Activated CD4-positive, alpha-beta T cell treated with anti-CD3 and anti-CD28 coated beads, Interleukin-2, amount 50 U/mL, for 1 hour (primary cell): ENCODE results near the gene KRTAP5-11.
A peak's percentile ranks its signal among the peaks of the same experiment; 100 is the strongest.
"Not testable (repeated sequence)": the region's sequence is repeated elsewhere in the genome, so short reads cannot be mapped to it uniquely, and the experiment has no call there.

Experiments used
- DNase-seq: peaks from one replicate; pipeline ENCODE4 v3.0.0-alpha.2; 2020

Gene KRTAP5-11, protein sequence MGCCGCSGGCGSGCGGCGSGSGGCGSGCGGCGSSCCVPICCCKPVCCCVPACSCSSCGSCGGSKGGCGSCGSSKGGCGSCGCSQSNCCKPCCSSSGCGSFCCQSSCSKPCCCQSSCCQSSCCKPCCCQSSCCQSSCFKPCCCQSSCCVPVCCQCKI

DNA sequence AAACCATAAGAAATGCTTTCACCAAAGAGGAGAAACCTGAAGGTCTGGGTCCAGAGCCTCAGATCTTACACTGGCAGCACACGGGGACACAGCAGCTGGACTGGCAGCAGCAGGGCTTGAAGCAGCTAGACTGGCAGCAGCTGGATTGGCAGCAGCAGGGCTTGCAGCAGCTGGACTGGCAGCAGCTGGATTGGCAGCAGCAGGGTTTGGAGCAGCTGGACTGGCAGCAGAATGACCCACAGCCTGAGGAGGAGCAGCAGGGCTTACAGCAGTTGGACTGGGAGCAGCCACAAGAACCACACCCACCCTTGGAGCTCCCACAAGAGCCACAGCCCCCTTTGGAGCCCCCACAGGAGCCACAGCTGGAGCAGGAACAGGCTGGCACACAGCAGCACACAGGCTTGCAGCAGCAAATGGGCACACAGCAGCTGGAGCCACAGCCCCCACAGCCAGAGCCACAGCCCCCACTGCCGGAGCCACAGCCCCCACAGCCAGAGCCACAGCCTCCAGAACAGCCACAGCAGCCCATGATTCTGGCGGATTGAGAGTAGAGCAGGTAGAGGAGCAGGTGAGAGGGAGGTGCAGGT lies at the start of gene KRTAP5-11:
KRTAP5-11 (minus strand) TSS at position 567 of the 587 bp plus-strand sequence; CDS start at position 529, 38 bp downstream.
- DNase-seq = no peak

GRCh38 chr11:71631551-71631950 lies 48.9 kb upstream of the KRTAP5-11 start:
- DNase-seq = not testable (repeated sequence)

DNA sequence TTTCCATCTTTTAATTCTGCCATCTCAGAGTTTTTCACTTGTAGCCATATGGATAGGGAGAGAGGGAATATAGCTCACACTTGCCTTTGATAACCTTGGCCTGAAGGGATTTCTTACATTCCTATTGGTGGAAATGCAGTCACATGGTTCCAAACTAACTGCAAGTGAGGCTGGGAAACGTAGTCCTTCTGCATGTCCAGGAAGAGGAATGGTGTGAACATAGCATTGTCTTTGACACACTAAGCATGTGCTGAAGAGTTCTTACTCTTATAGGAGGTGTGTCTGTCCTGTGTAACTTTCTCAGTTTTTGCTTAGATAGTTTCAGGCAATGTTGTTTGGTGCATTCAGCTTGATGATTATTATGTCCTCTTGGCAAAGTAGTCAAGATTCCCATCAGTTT lies 47.4 kb upstream of the KRTAP5-11 start:
- not testable (repeated sequence) for DNase-seq

DNA sequence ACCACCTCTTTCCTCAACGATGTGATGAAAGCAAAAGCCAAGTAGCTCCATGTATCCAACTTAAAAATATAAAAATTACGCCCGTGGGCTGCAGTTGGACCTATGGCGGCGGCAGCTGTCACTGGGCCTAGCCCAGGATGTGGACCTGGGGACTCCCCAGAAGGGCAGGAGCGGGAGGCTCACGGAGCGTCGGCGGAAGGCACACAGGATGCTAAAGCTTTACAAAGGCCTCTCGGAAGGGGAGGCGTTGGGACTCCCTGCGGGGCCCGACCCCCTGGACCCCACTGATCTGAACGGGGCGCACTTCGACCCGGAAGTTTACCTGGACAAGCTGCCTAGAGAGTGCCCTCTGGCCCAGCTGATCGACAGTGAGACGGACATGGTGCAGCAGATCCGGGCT lies 46.3 kb upstream of the KRTAP5-11 start:
- not testable (repeated sequence) for DNase-seq

GRCh38 chr11:71623226-71623625 lies 40.6 kb upstream of the KRTAP5-11 start:
- not testable (repeated sequence) for DNase-seq

DNA sequence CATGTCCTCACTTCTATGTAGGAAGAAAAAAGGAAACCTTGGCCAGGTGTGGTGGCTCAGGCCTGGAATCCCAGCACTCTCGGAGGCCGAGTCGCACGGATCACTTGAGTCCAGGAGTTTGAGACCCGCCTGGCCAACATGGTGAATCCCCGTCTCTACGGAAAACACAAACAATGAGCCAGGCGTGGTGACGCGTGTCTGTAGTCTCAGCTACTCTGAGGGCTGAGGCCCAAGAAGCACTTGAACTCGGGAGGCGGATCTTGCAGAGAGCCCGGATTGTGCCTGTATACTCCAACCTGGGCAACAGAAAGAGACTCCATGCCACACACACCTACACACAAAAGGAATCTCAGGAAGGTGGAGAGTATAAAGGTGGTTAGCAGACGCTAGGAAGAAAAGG lies 39.9 kb upstream of the KRTAP5-11 start:
- DNase-seq = not testable (repeated sequence)

- DNase-seq = not testable (repeated sequence)
Observed at GRCh38 chr11:71615003-71615402, 32.3 kb upstream of the KRTAP5-11 start.

DNA sequence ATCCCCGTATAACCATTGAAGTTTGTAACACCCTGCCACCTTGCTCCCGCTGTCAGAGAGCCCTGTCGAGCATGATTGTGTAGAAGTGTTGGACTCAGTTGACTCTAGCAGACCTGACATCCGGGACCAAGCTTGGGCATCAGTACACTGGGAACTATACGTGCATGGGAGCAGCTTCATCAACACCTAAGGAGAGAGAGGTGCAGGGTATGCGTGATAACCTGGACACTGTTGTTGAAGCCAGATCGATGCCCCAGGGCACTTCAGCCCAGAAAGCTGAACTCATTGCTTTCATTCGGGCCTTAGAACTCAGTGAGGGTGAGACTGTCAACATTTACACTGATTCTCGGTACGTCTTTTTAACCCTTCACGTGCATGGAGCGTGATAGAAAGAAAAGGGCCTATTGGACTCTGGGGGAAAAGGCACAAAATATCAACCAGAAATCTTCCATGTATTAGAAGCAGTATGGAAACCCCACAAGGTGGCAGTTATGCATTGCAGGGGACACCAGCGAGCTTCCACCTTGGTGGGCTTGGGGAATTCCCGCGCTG lies 31.8 kb upstream of the KRTAP5-11 start:
- DNase-seq = not testable (repeated sequence)

GRCh38 chr11:71613931-71614330 lies 31.3 kb upstream of the KRTAP5-11 start:
- not testable (repeated sequence) for DNase-seq

GRCh38 chr11:71611218-71611910 lies 28.7 kb upstream of the KRTAP5-11 start:
- not testable (repeated sequence) for DNase-seq

- not testable (repeated sequence) for DNase-seq
Observed at GRCh38 chr11:71608272-71608671, 25.6 kb upstream of the KRTAP5-11 start.

GRCh38 chr11:71607520-71608216 lies 25.0 kb upstream of the KRTAP5-11 start:
- DNase-seq = not testable (repeated sequence)

- DNase-seq = not testable (repeated sequence)
Observed at GRCh38 chr11:71606853-71607519, 24.3 kb upstream of the KRTAP5-11 start.

GRCh38 chr11:71604798-71605488 lies 22.3 kb upstream of the KRTAP5-11 start:
- DNase-seq = peak; percentile 4

- DNase-seq = not testable (repeated sequence)
Observed at GRCh38 chr11:71603221-71603620, 20.5 kb upstream of the KRTAP5-11 start.

GRCh38 chr11:71589546-71589920 lies 6.9 kb upstream of the KRTAP5-11 start:
- DNase-seq = not testable (repeated sequence)

- peak; percentile 13 for DNase-seq
Observed at GRCh38 chr11:71588822-71589545, 6.3 kb upstream of the KRTAP5-11 start.

GRCh38 chr11:71588314-71588713 lies 5.6 kb upstream of the KRTAP5-11 start:
- DNase-seq = not testable (repeated sequence)

GRCh38 chr11:71585673-71586072 lies 3.0 kb upstream of the KRTAP5-11 start:
- DNase-seq = not testable (repeated sequence)

GRCh38 chr11:71582969-71583368 lies 294 bp upstream of the KRTAP5-11 start:
- DNase-seq = not testable (repeated sequence)

DNA sequence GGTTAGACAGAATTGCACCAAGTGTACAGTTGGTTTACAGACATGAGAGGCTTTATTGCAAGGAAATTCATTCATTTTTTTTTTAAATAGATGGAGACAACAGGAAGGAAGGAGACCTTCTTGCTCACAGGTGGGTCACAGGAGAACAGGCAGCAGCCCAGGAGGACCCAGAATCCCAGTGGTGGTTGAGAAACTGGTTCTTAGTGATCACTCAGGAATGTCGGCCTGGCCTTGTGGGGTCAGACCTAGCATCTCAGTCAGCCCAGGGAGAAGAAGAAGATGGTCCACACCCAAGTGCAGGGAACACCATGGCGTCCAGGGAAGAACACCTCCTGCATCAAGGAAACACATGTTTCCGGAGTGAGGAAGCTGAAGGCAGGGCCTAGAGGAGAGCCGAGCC lies 849 bp downstream of the KRTAP5-11 start:
- DNase-seq = no peak
